Activated effector memory CD4-positive, alpha-beta T cell treated with Interleukin-2 at 50 U/mL for 16 hours (primary cell): Measurements from ENCODE around the gene KDM5C.

Experiments used
- DNase-seq: peaks from one replicate; pipeline ENCODE4 v3.0.0-alpha.2; 2020

KDM5C gene

DNA sequence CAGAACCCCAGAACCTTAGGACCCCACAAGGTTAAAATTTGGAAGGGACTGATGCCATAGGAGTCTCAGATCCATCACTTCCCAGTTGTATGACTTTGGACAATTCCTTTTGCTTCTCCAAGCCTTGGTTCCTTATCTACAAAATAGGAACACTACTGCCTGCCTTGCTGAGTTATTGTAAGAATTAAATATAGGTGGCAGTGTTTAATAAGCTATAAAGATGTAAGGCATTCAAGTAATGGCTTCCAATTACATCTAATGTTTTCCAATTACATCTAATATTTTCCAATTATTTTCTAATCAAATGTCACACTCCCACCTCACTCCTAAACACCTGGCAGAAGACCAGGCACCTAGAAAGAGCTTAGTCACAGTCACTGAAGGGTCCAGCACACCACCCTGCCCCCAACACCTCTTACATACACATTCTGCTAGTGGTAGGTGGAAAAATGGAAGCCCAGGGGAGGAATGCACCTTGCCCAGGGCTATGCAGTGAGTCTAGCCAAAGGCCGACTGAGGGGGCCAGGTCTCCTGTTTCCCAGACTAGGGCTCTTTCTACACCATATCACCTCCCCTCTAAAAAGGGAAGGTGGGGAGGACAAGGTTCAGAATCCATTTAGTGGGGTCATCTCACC lies 24.5 kb upstream of the KDM5C start:
- no peak for DNase-seq

GRCh38 chrX:53247928-53248327 lies 22.9 kb upstream of the KDM5C start:
- DNase-seq, result no peak

DNA sequence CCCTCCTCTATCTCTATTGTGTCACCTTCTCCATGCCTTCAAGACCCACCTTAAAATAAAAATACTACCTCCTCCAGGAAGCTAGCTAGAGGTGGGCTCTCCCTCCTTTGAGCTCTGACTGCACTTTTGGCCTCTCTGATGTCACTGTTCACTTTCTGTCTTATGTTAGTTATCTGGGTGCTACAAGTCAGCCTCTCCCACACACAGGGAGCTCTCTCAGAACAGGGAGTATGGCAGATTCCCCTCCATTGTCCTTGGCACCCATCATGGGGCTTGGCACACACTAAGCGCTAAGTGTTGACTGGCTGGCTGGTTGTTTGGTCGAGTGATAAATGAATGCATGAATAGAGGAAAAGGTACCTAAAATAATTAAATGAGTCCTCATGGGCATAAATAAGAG lies 21.2 kb upstream of the KDM5C start:
- no peak for DNase-seq

DNA sequence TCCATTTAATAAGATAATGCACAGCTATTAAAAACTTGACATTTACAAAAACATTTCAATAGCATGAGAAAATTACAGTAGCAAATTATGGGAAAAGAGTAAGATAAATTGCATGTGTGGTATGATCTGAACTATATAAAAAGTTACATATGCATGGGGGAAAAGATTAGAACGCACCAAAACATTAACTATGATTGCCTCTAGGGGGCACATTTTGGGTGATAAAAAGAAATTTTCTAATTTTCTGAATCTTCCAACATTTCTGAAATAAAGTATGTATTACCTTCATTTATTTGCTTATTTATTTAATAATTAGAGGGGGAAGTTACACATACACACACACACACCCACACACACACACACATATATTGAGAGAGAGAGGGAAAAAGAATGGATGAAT lies 19.6 kb upstream of the KDM5C start:
- DNase-seq, result no peak

- DNase-seq, result no peak
Observed at GRCh38 chrX:53242310-53242709, 17.3 kb upstream of the KDM5C start.

- DNase-seq, result no peak
Observed at GRCh38 chrX:53241558-53241957, 16.6 kb upstream of the KDM5C start.

DNA sequence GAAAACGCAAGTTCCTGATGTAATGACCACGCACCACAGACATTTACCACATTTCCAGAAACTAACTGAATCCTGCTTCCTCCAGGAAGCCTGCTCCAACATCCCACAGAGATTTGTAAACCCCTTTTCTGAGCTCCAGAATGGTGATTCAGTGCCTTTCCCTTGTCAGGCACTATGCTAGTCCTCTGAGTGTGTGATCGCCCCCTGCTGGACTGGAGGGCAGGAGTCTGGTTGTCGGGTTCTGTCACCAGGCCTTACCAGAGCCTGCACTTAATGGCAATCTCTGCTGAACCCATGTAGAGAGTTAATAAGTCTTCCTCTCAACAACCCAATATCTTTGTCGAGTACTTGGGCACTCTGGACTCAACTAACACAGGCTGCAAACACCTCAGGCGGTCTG lies 14.5 kb upstream of the KDM5C start:
- DNase-seq, result no peak

DNA sequence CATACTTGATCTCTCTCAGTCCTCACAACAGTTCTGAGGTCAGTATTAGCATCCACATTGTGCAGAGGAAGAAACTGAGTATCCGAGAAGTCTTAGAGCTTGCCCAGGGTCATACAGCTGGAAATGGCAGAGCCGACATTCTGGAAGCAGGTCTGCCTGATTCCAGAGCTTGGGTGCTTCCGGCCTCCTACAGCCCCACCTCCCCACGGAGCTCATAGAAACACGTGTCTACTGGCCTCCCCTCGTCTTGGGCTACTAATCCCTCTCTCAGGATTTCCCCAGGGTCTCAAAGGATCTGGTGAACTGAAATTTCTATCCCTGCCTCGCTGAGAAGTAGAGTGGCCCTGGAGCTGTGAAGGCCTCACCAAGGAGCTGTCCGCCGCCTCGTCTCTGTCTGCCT lies 12.0 kb upstream of the KDM5C start:
- DNase-seq, result no peak

DNA sequence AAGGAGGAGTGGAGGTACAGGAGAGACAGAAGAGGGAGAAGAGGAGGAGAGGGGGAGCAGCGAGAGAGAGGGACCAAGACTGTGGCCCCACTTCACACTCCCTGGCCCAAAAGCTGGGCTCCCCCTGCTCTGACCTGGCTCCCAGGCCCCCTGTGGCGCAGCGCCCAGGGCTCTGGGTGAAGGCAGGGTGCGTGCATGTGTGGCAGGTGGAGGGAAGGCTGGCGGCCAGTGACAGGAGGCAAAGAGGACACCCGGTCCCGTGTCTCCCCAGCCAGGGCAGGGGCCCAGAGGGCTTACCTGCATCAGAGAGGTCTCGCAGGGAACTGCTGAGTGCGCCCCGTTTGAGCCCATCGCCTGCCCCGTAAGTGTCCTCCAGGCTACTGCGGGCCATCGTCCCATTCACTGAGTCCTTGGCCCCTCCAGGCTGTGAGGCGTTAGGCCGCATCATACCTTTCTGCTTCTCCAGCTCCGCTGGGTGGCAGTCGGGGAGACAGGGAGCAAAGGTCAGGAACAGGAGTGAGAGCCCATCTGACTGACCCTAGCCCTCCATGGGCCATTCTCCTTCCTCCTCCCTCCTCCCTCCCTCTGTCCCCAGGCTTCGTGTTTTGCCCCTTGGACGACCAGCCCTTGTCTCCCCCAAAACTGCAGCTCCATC lies 11.1 kb upstream of the KDM5C start:
- no peak for DNase-seq

DNA sequence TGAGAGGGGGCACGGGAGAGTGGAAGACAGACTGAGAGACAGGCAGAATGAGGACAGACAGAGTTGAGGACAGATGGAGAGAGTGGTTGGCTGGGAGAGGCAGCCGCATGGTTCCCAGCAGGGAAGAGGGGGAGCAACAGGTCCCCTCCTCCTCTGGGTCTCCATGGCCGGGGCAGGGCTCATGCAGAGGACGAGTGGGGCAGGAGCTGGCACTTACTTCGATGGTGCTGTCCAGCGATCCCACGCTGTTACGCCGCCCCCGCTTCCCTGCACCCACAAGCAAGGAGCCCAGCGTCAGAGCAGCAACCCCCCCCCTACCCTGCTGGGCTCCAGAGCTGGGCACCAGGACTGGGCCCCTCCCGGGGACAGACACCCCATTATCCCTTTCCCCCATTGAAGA lies 10.6 kb upstream of the KDM5C start:
- no peak for DNase-seq

DNA sequence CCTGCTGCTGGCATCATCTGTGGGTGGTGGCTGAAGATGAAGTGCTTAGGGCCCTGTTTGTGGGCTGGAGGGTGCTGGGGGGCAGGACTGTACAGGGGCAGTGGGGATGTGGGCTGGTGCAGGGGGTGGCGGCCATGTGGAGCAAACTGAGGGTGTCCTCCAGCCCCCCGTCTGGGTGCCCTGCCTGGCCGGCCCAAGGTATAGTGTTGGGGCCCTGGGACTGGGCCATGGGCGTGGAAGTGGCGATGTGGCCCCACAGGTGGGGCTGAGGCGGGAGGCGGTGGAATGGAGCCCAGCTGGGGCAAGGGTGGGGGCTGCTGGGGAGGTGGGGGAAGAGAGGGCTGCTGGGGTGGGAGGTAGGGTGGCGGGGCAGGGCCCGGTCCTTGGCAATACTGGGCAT lies 9.5 kb upstream of the KDM5C start:
- DNase-seq, result no peak

DNA sequence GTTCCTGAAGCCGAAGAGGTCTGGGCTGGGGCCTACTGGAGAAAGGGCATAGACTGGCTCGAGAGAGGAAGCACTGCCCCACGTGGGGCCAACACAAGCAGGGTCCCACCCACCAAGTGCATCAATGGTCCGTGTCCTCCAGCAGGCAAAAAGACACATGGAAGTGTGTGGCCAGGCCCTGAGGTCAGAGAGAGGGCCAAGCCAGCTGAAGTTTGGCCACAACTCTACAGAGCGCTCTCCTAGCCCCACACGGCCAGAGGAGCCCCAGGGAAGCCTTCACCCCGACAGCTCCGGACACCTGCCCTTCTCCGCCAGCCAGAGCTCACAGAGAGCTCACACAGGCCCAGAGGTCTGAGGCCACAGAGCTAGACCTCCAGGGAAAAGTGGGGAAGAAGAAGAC lies 8.5 kb upstream of the KDM5C start:
- DNase-seq, result no peak

- DNase-seq, result no peak
Observed at GRCh38 chrX:53230116-53230515, 5.1 kb upstream of the KDM5C start.

DNA sequence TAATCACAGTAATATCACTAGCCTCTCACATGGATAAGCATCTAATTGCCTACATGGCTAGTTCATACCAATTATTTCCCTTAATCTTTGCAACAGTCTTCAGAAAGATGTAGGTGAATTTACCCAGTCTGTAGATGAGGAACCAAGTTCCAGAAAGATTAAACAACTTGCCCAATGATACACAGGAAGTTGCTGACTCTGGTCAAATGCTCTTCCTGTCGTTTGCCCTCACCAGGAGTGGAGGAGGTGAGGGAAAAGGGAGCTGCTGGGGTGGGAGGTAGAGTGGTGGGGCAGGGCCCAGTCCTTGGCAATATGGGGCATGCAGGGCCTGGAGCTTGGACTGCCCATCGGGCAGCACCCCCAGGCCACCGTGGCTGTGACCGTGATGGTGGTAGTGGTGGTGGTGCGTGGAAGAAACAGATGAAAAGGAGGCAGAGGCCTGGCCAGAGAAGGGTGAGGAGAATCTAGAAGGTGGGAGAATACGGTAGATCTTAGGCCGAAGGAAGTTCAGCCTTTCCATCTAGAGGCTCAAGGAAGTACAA lies 2.3 kb upstream of the KDM5C start:
- DNase-seq, result no peak

DNA sequence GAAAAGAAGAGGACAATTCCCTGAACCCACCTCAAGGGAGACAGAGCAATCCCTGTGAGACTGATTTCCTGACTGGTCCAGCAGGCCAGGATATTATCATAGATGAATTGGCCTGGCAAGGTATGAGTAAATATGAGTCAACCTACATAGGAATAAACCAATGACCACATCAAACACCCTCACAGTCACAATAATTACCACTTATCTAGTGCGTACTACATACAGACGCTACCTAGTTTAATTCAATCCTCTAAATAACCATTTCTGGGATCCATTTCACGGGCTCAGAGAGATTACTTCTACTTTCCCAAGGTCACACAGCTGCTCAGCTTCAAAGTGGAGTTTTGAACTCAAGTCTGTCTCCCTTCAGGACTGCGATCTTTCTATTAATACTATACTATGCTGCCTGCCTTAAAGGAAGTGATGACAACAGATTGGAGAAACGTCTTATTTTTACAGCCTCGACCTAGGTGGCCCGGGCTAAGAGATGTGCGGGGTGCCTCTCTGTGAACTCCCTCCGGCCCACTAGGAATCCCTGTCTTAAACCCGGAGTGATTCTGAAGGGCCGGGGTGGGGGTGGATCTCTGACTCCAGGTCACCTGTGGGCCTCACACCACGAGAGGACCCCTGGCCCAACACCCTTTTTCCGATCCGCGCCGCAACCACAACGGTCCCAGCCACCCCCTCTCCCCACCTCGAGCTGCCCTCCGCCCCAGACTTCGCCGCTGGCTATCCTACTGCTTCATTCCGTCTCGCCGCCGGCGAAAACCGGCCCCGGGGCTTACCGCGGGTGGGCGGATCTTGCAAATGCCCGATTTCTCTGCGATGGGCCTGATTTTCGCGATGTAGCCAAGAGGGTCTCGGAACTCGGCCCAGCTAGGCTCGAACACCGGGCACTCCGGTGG lies 800 bp downstream of the KDM5C start:
- peak; percentile 3 for DNase-seq

DNA sequence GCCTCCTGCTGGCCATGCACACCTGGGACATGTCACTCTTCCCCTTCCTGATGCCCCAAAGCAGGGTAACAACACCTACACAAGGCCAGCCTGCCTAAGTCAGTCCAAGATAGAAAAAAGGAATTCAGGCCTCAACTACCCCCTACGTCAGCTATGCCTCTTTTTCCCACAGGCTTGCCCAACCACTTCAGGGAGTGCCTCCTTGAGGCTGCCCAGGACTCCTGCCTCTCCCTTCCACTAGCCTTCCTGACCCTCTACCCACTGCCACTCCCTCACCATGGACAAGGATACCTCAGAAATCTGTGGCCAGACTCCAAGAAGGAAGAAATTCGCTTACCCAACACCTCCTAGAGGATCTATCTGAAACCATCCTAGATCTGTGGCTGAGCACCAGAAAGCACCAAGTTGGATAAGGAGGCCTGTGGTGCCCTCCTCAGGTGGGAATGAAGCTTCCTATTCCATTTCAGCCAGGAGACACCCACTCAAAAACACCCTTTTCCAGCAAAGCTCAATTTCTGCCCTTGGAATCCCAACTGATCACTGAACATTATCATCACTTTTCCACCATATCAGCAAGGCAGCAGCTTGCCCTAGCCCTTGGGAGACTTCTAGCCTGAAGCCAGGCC lies 1.8 kb downstream of the KDM5C start:
- no peak for DNase-seq

GRCh38 chrX:53211391-53211978 lies 13.5 kb downstream of the KDM5C start:
- DNase-seq, result no peak

DNA sequence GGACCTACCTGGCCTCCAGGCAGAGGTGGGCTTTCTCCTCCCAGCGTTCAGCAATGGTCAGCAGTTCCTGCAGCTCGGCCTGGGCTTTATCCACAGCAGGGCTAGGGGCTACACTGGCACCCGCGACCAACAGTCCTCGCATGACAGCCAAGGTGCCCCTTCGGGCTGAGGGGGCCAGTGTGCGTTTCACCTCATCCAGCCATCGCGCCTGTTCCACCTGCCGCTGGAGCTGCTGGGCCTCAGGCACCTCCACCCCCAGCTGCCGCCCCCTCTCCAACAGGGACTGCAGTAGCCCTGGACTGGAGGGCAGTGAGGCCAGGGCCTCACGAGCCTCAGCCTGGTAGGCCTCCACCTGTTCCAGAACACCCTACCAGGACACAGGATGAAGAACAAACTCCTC lies 28.3 kb downstream of the KDM5C start:
- no peak for DNase-seq

DNA sequence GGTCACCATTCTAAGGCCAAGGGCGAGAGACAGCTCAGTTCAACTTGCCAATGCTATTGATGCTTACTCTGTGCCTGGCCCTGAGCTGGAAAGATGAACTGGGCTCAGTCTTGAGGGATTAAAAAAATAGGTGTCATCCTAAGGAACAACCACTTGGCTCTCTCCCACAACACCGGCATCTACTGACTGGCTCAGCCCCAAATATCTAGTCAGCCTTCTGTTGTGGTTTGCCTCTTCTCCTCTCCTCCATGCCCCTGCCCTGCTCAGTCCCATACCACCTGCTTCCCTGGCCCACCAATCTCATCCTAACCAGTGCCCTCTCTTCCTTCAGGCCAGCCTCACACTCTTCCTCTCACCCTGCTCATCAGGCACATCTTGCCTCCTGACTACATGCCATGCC lies 29.6 kb downstream of the KDM5C start:
- DNase-seq, result no peak

DNA sequence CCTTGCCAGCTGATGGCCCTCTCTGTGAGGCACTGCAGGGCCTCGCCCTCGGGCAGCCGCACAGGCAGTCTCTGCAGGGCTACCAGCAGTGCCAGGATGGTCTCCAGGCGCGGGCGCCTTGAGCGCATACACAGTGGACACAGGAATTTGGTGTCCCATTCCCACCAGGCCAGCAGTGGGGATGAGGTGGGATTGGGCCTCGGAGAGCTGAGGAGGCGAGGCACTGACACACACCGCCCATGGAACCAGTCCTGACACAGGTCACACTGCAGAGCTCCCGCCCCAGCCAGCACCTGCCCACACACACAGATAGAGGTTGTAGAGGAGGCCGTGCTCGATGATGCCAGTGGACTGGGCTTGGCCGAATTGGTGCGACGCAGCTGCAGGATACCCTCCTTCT lies 30.7 kb downstream of the KDM5C start:
- no peak for DNase-seq

- no peak for DNase-seq
Observed at GRCh38 chrX:53193093-53193492, 31.9 kb downstream of the KDM5C start.

DNA sequence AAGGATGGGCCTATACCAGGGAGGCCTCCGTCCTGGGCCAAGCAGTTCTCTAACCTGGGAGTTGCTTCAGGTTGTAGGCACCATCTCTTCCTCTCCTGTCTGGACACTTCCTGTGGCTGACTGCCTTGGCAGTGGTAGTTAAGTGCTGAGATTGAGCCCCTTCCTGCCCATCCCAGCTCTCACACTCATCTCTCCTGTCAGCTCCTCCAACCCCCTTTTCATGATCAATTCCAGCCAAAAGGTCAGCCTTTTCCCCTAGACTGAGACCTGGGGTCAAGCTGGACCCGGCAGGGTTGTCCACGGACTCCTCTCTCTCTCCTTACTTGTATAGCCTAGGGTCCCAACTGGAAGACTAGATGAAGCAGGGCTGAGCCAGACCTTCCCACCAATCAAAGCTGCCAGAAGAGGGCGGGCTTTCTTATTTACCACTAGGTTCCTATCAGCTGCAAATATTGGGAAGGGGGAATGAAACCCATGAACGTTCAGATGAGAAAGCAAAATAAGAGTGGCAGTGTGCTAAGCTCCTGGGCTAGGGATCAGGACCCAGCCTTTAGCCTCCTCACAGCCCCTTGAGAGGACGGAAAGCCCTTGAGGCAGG lies 34.5 kb downstream of the KDM5C start:
- DNase-seq, result no peak

- DNase-seq, result no peak
Observed at GRCh38 chrX:53188763-53189162, 36.2 kb downstream of the KDM5C start.
